ENCODE results near the gene THTPA. TPM values are rescaled to one million over a fixed set of nuclear protein-coding genes. Genes with fewer than 3 reads are reported as not detected.
A peak's percentile ranks its signal among the peaks of the same experiment; 100 is the strongest.
"Not testable (repeated sequence)": the region's sequence is repeated elsewhere in the genome, so short reads cannot be mapped to it uniquely, and the experiment has no call there.

THTPA gene
- total RNA-seq, 4 donors from 2014 or later: 12.5 to 19.6 (median 16.7) TPM

- ATAC-seq (ENCODE audit: low FRiP score) (no peak), DNase-seq (ENCODE audit: low spot score) (no peak)
- no peak for TF ChIP-seq CTCF (IDR thresholded peaks at IDR 0.05)
These were observed 24.8 kb downstream of the THTPA start for GRCh38 chr14:23580948-23581281.

- no peak for TF ChIP-seq CTCF (IDR thresholded peaks at IDR 0.05)
- ATAC-seq (ENCODE audit: low FRiP score) (no peak), DNase-seq (ENCODE audit: low spot score) (no peak)
These were observed 27.1 kb downstream of the THTPA start for GRCh38 chr14:23582906-23583760.

GRCh38 chr14:23583761-23584526 lies 27.9 kb downstream of the THTPA start:
- not testable (repeated sequence) for DNase-seq (ENCODE audit: low spot score); ATAC-seq (ENCODE audit: low FRiP score)

GRCh38 chr14:23584527-23585203 lies 28.6 kb downstream of the THTPA start:
- not testable (repeated sequence) for DNase-seq (ENCODE audit: low spot score); ATAC-seq (ENCODE audit: low FRiP score)

- DNase-seq (ENCODE audit: low spot score): peak; percentile 68
- no peak for TF ChIP-seq CTCF (IDR thresholded peaks at IDR 0.05)
- ATAC-seq (ENCODE audit: low FRiP score): peak; percentile 78
These were observed 33.0 kb downstream of the THTPA start for GRCh38 chr14:23588884-23589598.

- no peak for TF ChIP-seq CTCF (IDR thresholded peaks at IDR 0.05)
- DNase-seq (ENCODE audit: low spot score): no peak
- ATAC-seq (ENCODE audit: low FRiP score): no peak
These were observed 33.5 kb downstream of the THTPA start for GRCh38 chr14:23589606-23590005.

GRCh38 chr14:23590198-23590597 lies 34.1 kb downstream of the THTPA start:
- no peak for TF ChIP-seq CTCF (IDR thresholded peaks at IDR 0.05)
- ATAC-seq (ENCODE audit: low FRiP score): no peak
- DNase-seq (ENCODE audit: low spot score): no peak

- ATAC-seq (ENCODE audit: low FRiP score); DNase-seq (ENCODE audit: low spot score): not testable (repeated sequence)
These were observed 38.1 kb downstream of the THTPA start for GRCh38 chr14:23594191-23594590.
